K562 (cell line): ENCODE results near the gene CDC45. TPM values are rescaled to one million over a fixed set of nuclear protein-coding genes. Genes with fewer than 3 reads are reported as not detected.
A peak's percentile ranks its signal among the peaks of the same experiment; 100 is the strongest.

Experiments
- CUX1 ChIP-seq: fragments of 200-800 bp; sonication (Bioruptor generic); IDR thresholded peaks from 2 replicates; pipeline ENCODE4 v1.6.1; 2016; ENCODE audit warnings: missing genetic modification characterization, missing compliant biosample characterization
- HDAC6 ChIP-seq: IDR thresholded peaks from 2 replicates; pipeline ENCODE4 v1.6.1; 2012; ENCODE audit warnings: low read depth, mild to moderate bottlenecking, control low read depth, inconsistent platforms, low read length, moderate library complexity
- POLR3A ChIP-seq: IDR thresholded peaks from 2 replicates; pipeline ENCODE4 v1.6.1; 2011; ENCODE audit warnings: borderline replicate concordance, mild to moderate bottlenecking, moderate library complexity; ENCODE audit not compliant: insufficient read length, insufficient read depth; ENCODE audit errors: extremely low read depth
- RBM14 ChIP-seq: fragments of 200-400 bp; formaldehyde crosslinking; IDR thresholded peaks from 2 replicates; pipeline ENCODE4 v1.6.1; 2018; ENCODE audit warnings: low read depth, mild to moderate bottlenecking, low read length, moderate library complexity, borderline replicate concordance; ENCODE audit not compliant: insufficient read depth
- RFX1 ChIP-seq: fragments of 450-650 bp; IDR thresholded peaks from 2 replicates; pipeline ENCODE4 v1.6.1; 2016; ENCODE audit warnings: mild to moderate bottlenecking, moderate library complexity
- ZBED1 ChIP-seq: IDR thresholded peaks from 2 replicates; pipeline ENCODE4 v1.6.1; 2014
- ZNF699 ChIP-seq: fragments of 250-450 bp; sonication (Bioruptor Pico); IDR thresholded peaks from 2 replicates; pipeline ENCODE4 v1.8.0; 2021; ENCODE audit warnings: mild to moderate bottlenecking, moderate library complexity; ENCODE audit not compliant: insufficient replicate concordance
- polyA plus RNA-seq, 8 experiments: library from polyadenylated mRNA; depleted of rRNA in 4 of 8; stranded (reverse) in 5 of 8; unstranded in 3 of 8; fragments of >200 nt; fragmentation: Nextera tagmentation in 2 of 8; fragmentation: Illumina TruSeq in 1 of 8; extraction: Ambion mirVana in 2 of 8; extraction: Trizol in 1 of 8; gene quantifications; 2 replicates each; pipeline versions ENCODE4 v1.2.1 to v1.2.3, GENCODE V29; 2011 to 2014; ENCODE audit warnings: inconsistent platforms in 1 of 8, missing spikeins in 1 of 8
- total RNA-seq, 7 experiments: library from RNA; depleted of rRNA in 6 of 7; stranded (reverse); fragments of >200 nt in 6 of 7; fragmentation: Illumina TruSeq in 2 of 7; extraction: Trizol in 2 of 7; gene quantifications; 2 replicates each; pipeline versions ENCODE4 v1.2.1 to v1.2.3, GENCODE V29; 2011 to 2021; ENCODE audit warnings: low replicate concordance in 1 of 7
- TF ChIP-seq, protein P1 (sequence below): fragments of 450-650 bp; IDR thresholded peaks from 2 replicates; pipeline ENCODE4 v1.6.1; 2016; ENCODE audit warnings: low read depth
- TF ChIP-seq, protein P2 (sequence below): sonication (generic); formaldehyde crosslinking; IDR thresholded peaks from 2 replicates; pipeline ENCODE4 v1.8.0; 2022; ENCODE audit warnings: mild to moderate bottlenecking, low read depth, missing genetic modification reagents

Gene CDC45
- total and polyA plus RNA-seq, 9 of the 15 experiments (the other 6 are each of a cell fraction or from before 2014, with no cell fraction given) = 251 to 580 (median 410) TPM

DNA sequence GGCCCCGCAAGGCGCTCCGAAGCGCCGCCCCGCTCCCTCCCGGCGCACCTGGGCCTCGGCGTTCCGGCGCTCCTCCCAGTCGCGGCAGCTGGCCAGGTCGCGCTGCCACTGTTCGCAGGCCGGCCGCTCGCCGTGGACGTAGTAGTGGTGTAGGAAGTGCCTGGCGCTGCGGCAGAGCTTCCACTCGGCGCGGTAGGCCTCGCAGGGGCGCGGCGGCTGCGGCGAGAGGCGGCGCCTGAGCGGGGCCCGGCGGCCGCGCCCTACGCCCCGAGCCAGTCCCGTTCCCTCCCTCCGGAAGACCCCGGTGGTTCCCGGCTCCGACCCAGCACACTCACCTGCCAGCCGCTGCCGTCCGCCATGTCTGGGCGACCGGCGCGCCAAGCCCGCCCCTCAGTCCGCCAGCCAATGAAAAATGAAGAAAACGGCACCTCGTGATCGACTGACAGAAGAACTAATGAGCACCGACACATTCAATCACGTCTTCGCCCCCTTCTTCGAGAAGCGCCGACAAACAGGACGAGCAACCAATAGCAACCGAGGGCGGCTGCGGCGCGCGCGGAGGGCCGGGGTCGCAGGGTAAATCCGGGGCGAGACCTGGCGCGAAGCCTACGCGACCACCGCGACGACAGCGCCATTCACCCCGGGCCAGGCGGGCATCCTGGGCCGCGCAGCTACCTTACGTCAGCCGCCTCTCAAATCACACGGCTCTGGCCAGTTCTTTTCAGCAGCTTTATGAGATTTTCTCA is 32.2 kb upstream of the CDC45 start, which contains the start of gene C22orf39 (continued):
- TF ChIP-seq, protein P1, sequence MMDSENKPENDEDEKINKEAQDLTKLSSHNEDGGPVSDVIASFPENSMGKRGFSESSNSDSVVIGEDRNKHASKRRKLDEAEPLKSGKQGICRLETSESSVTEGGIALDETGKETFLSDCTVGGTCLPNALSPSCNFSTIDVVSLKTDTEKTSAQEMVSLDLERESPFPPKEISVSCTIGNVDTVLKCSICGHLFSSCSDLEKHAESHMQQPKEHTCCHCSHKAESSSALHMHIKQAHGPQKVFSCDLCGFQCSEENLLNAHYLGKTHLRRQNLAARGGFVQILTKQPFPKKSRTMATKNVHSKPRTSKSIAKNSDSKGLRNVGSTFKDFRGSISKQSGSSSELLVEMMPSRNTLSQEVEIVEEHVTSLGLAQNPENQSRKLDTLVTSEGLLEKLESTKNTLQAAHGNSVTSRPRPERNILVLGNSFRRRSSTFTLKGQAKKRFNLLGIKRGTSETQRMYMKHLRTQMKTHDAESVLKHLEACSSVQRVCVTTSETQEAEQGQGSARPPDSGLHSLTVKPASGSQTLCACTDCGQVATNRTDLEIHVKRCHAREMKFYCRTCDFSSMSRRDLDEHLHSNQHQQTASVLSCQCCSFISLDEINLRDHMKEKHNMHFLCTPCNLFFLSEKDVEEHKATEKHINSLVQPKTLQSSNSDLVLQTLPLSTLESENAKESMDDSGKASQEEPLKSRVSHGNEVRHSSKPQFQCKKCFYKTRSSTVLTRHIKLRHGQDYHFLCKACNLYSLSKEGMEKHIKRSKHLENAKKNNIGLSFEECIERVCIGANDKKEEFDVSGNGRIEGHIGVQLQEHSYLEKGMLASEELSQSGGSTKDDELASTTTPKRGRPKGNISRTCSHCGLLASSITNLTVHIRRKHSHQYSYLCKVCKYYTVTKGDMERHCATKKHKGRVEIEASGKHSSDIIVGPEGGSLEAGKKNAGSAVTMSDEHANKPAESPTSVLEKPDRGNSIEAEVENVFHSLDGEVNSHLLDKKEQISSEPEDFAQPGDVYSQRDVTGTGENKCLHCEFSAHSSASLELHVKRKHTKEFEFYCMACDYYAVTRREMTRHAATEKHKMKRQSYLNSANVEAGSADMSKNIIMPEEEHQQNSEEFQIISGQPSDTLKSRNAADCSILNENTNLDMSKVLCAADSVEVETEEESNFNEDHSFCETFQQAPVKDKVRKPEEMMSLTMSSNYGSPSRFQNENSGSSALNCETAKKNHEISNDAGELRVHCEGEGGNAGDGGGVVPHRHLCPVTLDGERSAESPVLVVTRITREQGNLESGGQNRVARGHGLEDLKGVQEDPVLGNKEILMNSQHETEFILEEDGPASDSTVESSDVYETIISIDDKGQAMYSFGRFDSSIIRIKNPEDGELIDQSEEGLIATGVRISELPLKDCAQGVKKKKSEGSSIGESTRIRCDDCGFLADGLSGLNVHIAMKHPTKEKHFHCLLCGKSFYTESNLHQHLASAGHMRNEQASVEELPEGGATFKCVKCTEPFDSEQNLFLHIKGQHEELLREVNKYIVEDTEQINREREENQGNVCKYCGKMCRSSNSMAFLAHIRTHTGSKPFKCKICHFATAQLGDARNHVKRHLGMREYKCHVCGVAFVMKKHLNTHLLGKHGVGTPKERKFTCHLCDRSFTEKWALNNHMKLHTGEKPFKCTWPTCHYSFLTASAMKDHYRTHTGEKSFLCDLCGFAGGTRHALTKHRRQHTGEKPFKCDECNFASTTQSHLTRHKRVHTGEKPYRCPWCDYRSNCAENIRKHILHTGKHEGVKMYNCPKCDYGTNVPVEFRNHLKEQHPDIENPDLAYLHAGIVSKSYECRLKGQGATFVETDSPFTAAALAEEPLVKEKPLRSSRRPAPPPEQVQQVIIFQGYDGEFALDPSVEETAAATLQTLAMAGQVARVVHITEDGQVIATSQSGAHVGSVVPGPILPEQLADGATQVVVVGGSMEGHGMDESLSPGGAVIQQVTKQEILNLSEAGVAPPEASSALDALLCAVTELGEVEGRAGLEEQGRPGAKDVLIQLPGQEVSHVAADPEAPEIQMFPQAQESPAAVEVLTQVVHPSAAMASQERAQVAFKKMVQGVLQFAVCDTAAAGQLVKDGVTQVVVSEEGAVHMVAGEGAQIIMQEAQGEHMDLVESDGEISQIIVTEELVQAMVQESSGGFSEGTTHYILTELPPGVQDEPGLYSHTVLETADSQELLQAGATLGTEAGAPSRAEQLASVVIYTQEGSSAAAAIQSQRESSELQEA = no peak
- no peak for TF ChIP-seq RBM14
- TF ChIP-seq, protein P2, sequence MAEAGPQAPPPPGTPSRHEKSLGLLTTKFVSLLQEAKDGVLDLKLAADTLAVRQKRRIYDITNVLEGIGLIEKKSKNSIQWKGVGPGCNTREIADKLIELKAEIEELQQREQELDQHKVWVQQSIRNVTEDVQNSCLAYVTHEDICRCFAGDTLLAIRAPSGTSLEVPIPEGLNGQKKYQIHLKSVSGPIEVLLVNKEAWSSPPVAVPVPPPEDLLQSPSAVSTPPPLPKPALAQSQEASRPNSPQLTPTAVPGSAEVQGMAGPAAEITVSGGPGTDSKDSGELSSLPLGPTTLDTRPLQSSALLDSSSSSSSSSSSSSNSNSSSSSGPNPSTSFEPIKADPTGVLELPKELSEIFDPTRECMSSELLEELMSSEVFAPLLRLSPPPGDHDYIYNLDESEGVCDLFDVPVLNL (CRISPR knock-in tag) = no peak
- peak; percentile 90; the same call in 1 of the 2 replicates for TF ChIP-seq ZBED1
- 0 out of 2 replicates have a peak, but pooled peaks have one; percentile 56 for TF ChIP-seq HDAC6
- TF ChIP-seq CUX1 = no peak
- no peak for TF ChIP-seq POLR3A
- TF ChIP-seq RFX1 = no peak
- TF ChIP-seq ZNF699 (CRISPR knock-in tag) = peak; percentile 91
